Fibroblast of lung (primary cell): ENCODE data around the gene MEI1.

Experiments used
- CTCF ChIP-seq, 2 donors: IDR thresholded peaks in 1 of 2; conservative IDR thresholded peaks in 1 of 2; 1 replicate in 1 of 2; 2 replicates in 1 of 2; pipeline ENCODE4 v1.5.1; 2011 to 2012; ENCODE audit warnings: low read length in 2 of 2, control low read depth in 1 of 2, inconsistent platforms in 1 of 2, low read depth in 1 of 2, mild to moderate bottlenecking in 1 of 2
- EZH2 ChIP-seq: IDR thresholded peaks from 2 replicates; pipeline ENCODE4 v1.5.1; 2012; ENCODE audit warnings: low read length, control low read depth, mild to moderate bottlenecking; ENCODE audit errors: missing control alignments

- no peak for TF ChIP-seq EZH2
- TF ChIP-seq CTCF (conservative IDR thresholded peaks at IDR 0.05 in 1 of 2, IDR thresholded peaks at IDR 0.05 in 1 of 2; ENCODE audit: low read depth in 1 of 2, low read length in 2 of 2), result no peak
Observed at GRCh38 chr22:41661088-41661487, 38.2 kb upstream of the MEI1 start.
